ENCODE measurements around the gene CAPN8. TPM values are rescaled to one million over a fixed set of nuclear protein-coding genes. Genes with fewer than 3 reads are reported as not detected.

CAPN8 gene
- total and polyA plus RNA-seq, 4 donors: 30.5 to 123 (median 81.2) TPM

DNA sequence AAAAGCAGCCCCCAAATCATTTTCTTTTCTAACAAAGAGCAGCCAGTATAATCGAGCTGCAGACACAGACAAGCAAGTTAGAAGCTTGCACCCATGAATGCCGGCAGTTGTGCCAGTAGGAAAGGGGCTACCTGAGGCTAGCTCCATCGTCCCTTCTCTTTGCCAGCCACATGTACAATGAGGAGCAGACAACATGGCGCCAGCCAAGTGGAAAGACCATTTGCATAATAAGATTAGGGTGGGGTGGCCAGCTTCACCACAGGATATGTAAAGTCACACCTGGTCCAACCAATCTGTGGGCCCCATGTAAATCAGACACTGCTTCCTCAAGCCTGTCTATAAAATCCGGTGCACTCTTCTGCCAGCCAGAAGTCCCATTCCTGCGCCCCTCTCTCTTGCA is 168.6 kb downstream of the CAPN8 start:
- TF ChIP-seq, protein P1, sequence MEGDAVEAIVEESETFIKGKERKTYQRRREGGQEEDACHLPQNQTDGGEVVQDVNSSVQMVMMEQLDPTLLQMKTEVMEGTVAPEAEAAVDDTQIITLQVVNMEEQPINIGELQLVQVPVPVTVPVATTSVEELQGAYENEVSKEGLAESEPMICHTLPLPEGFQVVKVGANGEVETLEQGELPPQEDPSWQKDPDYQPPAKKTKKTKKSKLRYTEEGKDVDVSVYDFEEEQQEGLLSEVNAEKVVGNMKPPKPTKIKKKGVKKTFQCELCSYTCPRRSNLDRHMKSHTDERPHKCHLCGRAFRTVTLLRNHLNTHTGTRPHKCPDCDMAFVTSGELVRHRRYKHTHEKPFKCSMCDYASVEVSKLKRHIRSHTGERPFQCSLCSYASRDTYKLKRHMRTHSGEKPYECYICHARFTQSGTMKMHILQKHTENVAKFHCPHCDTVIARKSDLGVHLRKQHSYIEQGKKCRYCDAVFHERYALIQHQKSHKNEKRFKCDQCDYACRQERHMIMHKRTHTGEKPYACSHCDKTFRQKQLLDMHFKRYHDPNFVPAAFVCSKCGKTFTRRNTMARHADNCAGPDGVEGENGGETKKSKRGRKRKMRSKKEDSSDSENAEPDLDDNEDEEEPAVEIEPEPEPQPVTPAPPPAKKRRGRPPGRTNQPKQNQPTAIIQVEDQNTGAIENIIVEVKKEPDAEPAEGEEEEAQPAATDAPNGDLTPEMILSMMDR (IDR thresholded peaks at IDR 0.05; ENCODE audit: control extremely low read depth, extremely low read depth): no peak
- ATAC-seq (ENCODE audit: insufficient read depth, low FRiP score): no peak
- WGBS, 2 donors: 96 to 99% methylated on average over 6 of the region's 6 CpGs
- H3K4me1 ChIP-seq (ENCODE audit: control insufficient read depth in 5 of 5, insufficient read depth in 5 of 5, low read length in 5 of 5): peaks cover 0 to 6% (median 0%) of the 10 kb centered on the region in 5 donors
- H3K9me3 ChIP-seq (ENCODE audit: control insufficient read depth in 4 of 4, insufficient read depth in 3 of 4, low read length in 3 of 4): peaks cover 0 to 5% (median 0%) of the 10 kb centered on the region in 4 donors
- no peak for DNase-seq
- H3K9ac ChIP-seq (ENCODE audit: insufficient read depth in 1 of 2, low read length in 2 of 2): no peak overlapping the region
- H3K36me3 ChIP-seq (ENCODE audit: control insufficient read depth in 4 of 4, insufficient read depth in 4 of 4, low read length in 4 of 4): no peaks in the 10 kb centered on the region
- no peaks in the 10 kb centered on the region for H3K27me3 ChIP-seq (ENCODE audit: control insufficient read depth in 3 of 3, insufficient read depth in 3 of 3, low read length in 2 of 3)
- H3K27ac ChIP-seq (ENCODE audit: low read depth in 1 of 2, low read length in 1 of 2): no peak overlapping the region
- no peak overlapping the region for H3K4me3 ChIP-seq

DNA sequence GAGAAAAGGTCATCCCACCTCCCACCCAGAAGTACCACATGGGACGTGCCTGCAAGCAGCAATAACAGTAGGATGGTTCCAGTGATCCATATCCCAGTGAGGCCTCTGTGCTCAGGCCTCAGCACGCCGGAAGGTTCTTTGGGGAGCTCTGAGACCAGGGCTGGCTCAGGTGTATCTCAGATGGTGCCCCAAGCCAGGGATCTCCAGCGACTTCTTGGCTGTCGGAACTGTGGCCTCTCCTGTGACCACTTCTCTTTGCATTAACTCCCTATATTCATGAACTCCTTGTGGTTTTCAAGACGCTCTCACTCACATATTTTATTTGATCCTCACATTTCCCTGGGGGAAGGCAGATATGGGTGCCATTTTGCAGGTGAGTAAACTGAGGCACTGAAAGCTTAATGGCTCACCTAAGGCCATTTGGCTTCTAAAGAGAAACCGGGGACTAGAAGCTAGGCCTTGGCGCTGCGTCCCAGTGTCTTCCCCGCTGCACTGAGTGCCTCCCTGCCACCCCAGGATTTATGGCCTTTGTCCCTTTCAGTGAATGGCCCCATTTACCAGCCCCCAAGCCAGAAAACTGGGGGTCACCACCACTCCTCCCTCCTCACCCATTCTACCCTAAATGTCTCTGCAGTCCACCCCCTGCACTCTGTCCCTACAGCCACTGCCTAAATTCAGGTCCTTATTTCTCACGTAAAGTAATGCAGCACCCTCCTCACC is 170.4 kb downstream of the CAPN8 start:
- no peak for DNase-seq
- no peak overlapping the region for H3K9ac ChIP-seq (ENCODE audit: insufficient read depth in 1 of 2, low read length in 2 of 2)
- 87 to 91% methylated on average over 11 of the region's 11 CpGs for WGBS, 2 donors

DNA sequence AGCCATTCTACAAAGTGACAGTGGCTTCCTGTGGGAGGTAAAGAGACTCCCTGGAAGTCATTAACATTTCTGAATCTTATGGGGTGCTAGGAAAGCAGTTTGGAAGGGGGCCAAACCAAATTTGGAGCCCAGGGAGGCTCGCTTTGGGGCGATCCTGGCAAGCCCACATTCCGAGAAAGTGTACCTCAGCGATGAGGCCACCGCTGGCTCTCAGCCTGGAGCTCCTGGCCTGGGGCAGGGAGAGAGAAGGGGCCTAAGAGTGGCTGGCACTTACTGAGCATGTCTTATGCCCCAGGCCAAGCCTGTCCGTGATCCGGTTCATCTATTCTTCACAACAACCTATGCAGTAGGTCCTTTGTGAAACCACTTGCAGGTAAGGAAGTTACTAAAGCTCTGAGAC is 173.5 kb downstream of the CAPN8 start:
- 64 to 74% methylated on average over 7 of the region's 7 CpGs for WGBS, 2 donors
- Histone ChIP-seq H3K9ac (ENCODE audit: insufficient read depth in 1 of 2, low read length in 2 of 2) (no peak overlapping the region), H3K4me1 (ENCODE audit: control insufficient read depth in 5 of 5, insufficient read depth in 5 of 5, low read length in 5 of 5) (peaks cover 0 to 3% (median 0%) of the 10 kb centered on the region in 5 donors), H3K36me3 (ENCODE audit: control insufficient read depth in 4 of 4, insufficient read depth in 4 of 4, low read length in 4 of 4) (no peaks in the 10 kb centered on the region), H3K27ac (ENCODE audit: low read depth in 1 of 2, low read length in 1 of 2) (no peak overlapping the region), H3K9me3 (ENCODE audit: control insufficient read depth in 4 of 4, insufficient read depth in 3 of 4, low read length in 3 of 4) (peaks cover 0 to 4% (median 0%) of the 10 kb centered on the region in 4 donors), H3K4me3 (no peak overlapping the region), H3K27me3 (ENCODE audit: control insufficient read depth in 3 of 3, insufficient read depth in 3 of 3, low read length in 2 of 3) (no peaks in the 10 kb centered on the region)
- DNase-seq: peak in 1 of 3 donors; percentile 49
- TF ChIP-seq, protein P1 (IDR thresholded peaks at IDR 0.05; ENCODE audit: control extremely low read depth, extremely low read depth): no peak
- no peak for ATAC-seq (ENCODE audit: insufficient read depth, low FRiP score)

More for the DNA sequence above, 170.4 kb downstream of the CAPN8 start:
- Histone ChIP-seq H3K4me3 (no peak overlapping the region), H3K27me3 (ENCODE audit: control insufficient read depth in 3 of 3, insufficient read depth in 3 of 3, low read length in 2 of 3) (no peaks in the 10 kb centered on the region), H3K9me3 (ENCODE audit: control insufficient read depth in 4 of 4, insufficient read depth in 3 of 4, low read length in 3 of 4) (peaks cover 0 to 4% (median 0%) of the 10 kb centered on the region in 4 donors), H3K36me3 (ENCODE audit: control insufficient read depth in 4 of 4, insufficient read depth in 4 of 4, low read length in 4 of 4) (no peaks in the 10 kb centered on the region), H3K27ac (ENCODE audit: low read depth in 1 of 2, low read length in 1 of 2) (no peak overlapping the region), H3K4me1 (ENCODE audit: control insufficient read depth in 5 of 5, insufficient read depth in 5 of 5, low read length in 5 of 5) (peaks cover 0 to 3% (median 0%) of the 10 kb centered on the region in 5 donors)
- TF ChIP-seq, protein P1 (IDR thresholded peaks at IDR 0.05; ENCODE audit: control extremely low read depth, extremely low read depth): no peak
- ATAC-seq (ENCODE audit: insufficient read depth, low FRiP score): no peak

Small RNAs within 50 kb of the gene (small RNA-seq; reads per million reads assigned to genes)
- not detected for gene RNU6-1248P (ENCODE audit: low replicate concordance)
- gene SNRPEP10 (ENCODE audit: low replicate concordance): not detected

Other genes with a start within 250 kb of the CAPN8 start
- gene CAPN2, start 46.8 kb upstream of the CAPN8 start, total RNA-seq: 100 to 1,000 TPM; 169 to 353 TPM
- 100 to 1,000 TPM; 144 to 168 TPM for gene CAPN2, start 46.8 kb upstream of the CAPN8 start, polyA plus RNA-seq
- 10 to 100 TPM; 60.7 to 94.2 TPM for gene TP53BP2, start 180.2 kb upstream of the CAPN8 start, total RNA-seq
- gene TP53BP2, start 180.2 kb upstream of the CAPN8 start, polyA plus RNA-seq: 10 to 100 TPM; 11.5 to 30.7 TPM